ENCODE results near the gene SLC12A9.

- no peak for TF ChIP-seq CTCF (conservative IDR thresholded peaks at IDR 0.05; ENCODE audit: low read length)
- TF ChIP-seq EZH2phosphoT487 (IDR thresholded peaks at IDR 0.05; ENCODE audit: borderline replicate concordance), result no peak
These were observed 38.4 kb downstream of the SLC12A9 start for GRCh38 chr7:100890653-100891567.

Data from Loucy (cell line).